AG20443 (cell line): ENCODE measurements around the gene BNIP3.

Source experiments
- DNase-seq: peaks from one replicate; pipeline ENCODE4 v3.0.0; 2012; ENCODE audit warnings: low spot score, mixed read lengths

Gene BNIP3, protein sequence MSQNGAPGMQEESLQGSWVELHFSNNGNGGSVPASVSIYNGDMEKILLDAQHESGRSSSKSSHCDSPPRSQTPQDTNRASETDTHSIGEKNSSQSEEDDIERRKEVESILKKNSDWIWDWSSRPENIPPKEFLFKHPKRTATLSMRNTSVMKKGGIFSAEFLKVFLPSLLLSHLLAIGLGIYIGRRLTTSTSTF

DNA sequence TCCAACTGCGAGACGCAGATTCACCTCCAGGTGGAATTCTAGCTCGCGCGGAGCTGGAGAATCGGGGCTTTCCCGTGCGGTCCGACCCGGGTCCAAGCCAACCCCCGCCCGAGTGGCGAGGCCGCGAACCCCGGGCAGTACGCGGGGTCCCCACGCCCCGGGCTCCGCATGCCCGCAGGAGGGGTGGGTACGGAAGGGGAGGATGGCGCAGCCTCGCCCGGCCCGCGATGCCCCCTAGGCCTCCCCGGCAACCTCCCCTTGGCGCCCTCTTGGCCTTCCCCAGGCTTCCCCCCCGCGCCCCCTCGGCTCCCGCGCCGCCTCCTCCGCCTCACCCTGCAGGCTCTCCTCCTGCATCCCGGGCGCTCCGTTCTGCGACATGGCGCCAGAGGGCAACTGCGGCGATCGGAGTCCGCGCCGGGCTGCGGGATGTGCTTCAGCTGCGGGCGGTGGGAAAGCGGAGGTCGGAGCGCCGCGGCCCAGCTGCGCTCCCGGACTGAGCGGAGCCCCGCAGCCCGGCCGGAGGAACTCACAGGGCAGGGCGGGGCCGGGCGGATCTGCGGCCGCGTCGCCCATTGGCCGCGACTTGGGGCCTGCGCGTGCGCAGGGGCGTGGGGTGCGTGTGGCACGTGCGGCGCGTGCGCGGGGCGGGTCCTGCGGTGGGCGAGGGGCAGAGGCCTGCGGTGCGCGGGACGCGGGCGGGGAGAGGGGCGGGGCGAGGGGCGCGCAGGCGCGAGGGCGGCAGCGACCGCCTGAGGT lies at the start of gene BNIP3:
TSS of gene BNIP3 (minus strand) at position 495 of the 756 bp plus-strand sequence. CDS start at position 378, 117 bp downstream.
- peak; percentile 100 for DNase-seq

DNA sequence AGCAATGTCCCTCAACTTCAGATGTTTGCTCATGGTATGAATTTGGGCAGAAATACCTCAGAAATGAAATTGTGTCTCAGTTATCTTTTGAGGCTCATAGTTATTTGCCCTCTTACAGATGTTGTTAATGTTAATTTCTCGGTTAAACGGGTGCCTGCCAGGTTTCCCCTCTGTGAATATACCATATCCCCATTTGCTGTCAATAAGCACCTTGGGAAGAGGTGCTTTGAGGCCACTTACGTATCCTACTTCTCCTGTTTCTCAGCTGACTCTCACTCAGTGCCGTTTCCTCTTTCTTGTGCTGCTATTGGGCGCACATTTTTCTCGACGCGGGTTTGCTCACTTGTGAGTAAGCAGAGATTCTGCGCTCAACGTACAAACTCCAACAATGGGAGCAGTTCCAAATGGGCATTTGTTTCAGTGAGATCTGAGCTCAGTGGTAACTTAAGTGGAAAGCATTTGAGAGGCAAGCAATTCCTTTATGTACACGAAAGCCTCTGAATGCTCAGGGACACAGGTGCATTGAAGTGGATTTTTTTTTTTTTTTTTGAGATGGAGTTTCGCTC lies 49.3 kb upstream of the BNIP3 start:
- DNase-seq, result no peak

DNA sequence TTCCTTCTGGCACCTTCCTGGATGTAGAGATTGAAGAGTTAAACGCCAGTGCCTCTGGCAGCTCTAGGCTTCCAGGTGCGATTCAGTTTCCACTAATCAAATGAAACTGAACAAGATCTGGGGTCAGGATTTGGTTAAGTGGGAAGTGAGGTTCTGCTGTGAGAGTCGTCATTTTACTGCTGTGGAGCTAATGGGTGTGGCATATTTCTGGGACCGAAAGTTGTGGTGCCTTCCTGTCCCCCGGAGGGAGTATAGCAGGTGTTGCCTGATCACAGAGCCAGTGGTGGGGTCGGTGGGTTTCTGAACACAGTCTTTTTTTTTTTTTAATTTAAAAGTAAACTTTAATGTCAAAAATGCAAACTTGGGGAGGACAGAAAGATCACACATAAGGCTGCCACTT lies 47.0 kb upstream of the BNIP3 start:
- no peak for DNase-seq

DNA sequence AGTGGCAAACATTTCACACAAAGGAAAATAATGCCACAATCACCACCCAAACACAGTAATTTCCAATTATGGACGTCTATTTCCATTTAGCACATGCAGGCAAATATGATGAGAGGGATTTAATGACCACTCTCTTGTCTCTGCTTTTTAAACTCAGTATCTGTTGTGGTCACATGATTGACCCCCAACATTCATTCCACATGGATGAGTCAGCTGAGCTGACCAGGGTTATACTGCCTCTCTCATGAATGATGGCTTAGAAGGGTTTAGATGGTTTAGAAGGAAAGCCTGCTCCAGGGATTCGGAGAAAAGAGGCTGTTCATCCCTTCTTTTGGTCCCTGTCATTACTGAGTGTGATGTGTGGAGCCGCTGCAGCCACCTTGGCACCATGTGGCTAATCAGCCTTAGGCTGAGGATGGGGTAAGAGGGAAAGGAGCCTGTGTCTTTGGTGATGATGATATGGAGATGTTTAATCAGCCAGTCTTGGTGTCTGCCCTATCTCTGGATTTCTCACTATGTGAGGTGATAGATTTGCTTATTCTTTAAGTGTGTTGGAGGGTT lies 45.8 kb upstream of the BNIP3 start:
- no peak for DNase-seq

DNA sequence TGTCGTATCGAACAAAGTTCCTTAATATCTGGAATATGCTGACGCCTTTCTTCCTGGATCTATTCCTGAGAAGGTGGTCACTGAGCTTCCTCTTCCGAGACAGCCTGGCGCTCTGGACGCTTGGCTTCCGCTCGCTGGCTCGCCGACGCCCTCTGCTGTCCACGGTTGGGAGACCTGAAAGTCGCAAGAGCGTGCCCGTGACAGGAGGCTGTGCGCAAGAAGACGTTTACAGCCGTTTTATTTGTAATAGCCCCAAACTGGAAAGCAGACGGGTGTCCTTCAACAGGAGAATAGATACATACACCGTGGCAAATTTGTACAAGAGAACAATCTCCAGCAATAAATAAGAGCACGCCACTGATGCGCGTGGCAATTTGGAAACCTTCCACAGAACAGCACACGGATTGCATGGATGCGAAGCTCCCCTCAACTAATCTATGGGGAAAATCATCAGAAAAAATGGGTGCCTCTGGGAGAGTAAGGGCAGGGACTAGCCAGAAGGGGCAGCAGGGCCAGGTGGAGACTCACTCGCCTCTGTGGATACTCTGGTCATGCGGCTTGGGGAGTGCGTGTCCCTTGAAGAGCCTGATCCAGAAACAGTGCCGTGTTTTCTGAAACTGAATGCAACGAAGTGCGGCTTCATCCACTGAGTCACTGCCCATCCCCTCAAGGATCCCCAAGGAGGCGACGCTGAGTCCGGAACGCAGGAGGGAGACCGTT lies 41.5 kb upstream of the BNIP3 start:
- peak; percentile 92 for DNase-seq

DNA sequence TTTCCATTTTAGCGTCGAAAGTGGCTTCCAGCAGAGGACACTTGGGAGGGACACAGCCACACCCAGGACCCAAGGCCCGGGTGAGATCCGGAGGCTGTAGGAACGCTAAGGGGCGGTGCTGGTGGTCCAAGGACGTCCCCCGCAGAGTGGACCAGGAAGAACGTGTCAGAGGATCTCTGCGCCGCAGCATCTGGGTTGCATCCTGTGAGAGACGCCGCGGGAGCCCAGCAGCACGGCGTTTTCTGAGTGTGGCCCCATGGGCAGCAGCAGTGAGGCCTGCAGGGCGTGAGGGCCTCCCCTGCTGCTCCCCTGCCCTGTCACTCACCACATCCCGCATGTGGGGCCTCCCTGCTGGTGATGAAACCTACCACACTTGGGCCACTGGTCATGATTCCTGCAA lies 40.5 kb upstream of the BNIP3 start:
- no peak for DNase-seq

DNA sequence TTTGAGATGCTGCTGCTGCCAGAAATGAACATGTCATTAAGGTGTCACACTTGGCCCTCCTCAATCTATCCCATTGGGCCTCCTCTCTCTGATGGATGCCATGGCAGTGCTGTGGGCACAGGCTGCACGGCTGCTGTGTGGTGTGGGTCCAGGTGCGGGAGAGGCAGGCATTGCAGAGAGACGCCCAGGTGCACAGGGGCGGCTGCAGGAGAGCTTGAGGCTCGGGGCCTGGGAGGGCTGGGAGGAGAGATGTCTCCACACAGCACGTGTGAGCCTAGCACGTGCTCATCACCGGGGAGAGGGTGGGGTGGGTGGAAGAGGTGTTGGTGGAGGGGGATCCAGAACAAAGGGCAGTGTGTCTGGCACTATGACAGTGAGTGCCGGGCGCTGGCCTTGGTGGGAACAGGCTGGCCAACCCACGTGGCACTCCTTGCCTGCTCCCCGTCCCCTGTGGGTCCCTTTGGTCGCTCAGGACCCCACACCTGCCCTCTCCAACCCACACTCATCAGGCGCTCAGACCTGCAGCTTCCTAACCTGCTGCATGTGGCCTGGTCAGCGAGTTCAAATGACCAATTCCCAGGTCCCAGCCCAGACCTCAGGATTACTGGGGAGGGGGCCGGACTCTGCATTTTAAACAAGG lies 39.9 kb upstream of the BNIP3 start:
- no peak for DNase-seq

DNA sequence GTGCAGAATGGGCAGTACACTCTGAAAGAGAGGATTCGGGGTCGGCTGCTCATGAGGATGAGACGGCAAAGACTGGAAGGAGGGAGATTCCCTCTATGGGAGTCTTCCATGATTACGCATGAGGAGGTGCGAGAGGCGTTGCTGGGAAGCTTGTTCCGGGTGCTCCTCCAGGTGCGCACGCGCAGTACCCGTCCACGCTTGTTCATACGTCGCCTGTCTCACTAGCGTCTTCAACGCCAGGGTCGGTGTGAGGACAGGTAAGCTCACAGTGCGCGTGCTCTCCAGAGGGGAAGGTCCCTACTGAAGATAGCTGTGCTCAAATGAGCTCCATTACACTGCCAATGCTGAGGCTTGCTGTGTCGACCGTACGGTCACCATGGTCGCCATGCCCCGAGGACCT lies 39.3 kb upstream of the BNIP3 start:
- DNase-seq, result no peak

DNA sequence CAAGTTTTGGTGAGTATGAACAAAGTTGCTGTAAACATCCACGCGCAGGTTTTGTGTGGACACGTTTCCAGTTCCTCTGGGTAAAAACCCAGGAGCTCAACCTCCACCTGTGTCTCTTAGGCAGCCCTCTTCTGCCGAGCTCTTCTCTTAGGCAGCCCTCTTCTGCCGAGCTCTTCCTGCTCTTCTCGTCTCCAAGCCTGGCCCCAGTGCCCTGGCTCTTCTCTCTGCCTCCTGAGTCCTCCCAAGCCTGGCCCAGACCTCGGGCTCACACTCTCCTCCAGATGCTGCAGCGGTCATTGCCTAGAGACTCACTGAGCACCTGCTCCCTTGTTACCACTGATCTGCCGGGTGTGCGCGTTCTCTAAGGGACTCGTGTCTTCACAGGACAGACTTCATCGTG lies 38.7 kb upstream of the BNIP3 start:
- DNase-seq, result no peak

DNA sequence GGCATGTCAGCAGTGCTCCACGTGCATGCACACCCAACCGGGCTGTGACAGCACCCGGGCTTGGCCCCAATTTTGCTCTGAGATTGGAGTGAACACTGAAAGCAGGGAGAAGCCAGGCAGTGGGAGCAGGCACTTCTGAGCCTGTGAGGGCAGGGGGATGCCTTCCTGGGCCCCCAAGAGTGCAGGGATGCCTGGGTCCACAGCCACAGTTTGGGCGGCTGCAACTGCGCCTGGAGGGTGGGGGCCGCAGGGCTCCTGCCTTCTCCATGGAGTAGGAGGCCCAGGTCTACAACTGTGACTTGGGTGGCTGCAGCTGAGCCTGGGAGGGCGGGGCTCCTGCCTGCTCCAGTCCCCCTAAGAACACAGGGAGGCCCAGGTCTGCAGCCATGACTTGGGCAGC lies 37.6 kb upstream of the BNIP3 start:
- no peak for DNase-seq

DNA sequence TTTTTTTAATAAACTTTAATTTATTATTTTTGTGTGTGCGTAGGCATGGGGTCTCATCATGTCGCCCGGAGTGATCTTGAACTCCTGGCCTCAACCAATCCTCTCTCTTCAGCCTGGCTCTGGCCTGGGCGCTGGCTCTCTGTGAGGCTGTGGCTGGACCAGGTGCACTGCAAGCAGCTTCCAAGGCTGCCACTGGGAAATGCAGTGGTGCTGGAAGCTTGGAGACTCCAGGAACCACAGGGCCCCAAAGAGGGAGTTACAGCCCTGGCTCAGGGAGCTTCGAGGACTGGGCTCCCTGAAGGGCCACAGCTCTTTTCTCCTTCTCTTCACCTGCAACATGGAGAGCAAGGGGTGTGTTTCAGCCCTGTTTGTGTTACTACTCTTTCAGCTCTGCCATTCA lies 36.7 kb upstream of the BNIP3 start:
- no peak for DNase-seq

DNA sequence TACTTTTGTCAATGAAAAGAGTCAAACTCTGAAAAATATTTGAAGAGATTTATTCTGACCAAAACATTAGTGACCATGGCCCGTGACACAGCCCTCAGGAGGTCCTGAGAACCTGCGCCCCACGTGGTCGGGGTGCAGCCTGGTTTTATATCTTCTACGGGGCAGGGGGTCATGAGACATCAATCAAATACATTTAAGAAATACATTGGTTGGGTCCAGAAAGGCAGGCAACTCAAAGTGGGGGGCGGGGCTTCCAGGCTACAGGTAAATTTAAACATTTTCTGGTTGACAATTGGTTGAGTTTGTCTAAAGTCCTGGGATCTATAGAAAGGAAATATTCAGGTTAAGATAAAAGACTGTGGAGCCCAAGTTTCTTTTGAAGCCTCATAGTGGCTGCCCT lies 34.8 kb upstream of the BNIP3 start:
- DNase-seq, result no peak

DNA sequence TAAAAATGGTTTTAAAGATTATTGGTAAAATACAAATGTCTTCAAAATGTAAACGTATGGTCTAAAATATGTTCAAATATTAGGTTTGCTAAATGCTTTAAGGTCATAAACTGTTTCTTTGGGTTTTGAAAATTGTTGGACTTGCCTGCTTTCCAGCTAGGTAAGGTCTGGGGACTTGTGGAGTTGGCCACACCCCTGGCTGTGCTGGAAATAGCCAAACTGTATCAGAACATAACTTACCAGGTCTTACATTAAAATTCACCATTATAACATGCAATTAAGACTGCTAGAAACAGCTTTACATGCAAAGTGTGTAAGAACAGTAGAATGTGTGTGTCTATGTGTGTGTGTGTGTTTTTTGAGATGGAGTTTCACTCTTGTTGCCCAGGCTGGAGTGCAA lies 29.7 kb upstream of the BNIP3 start:
- DNase-seq, result no peak

DNA sequence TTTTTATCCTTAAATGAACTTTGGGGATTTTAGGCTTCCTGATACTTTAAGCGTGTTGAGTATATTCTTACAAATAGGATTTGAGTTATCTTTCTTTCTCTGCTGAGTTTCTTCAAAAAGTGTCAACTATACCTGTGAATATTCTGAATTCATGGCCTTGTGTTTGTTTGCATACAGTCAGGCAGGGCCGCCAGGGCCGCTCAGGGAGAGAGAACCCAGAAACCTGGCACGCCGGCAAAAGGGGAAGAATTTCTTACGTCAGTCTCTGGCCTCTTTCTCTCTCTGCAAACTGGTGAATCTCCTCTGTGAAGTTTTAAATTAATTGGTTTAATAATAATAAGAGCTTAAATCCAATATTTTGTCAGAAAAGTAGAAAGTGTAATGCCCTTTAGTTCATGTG lies 29.3 kb upstream of the BNIP3 start:
- no peak for DNase-seq

DNA sequence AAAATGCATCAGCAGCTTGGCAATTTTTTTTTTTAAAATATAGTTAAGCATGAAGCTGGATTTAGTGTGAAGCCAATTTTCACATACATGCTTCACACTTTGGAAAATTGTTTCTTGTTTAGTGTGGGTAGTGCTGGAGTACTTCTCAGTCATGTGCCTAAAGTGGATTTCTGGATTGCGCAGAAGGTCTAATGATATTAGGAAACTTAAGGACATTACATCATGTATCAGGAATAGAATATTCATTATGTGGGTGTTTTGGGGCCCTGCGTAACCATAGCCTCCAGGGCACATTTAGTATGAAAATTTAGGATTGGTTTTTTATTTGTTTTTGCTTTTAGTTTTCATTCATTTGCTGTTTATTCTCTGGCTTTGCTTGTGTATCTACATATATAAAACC lies 28.8 kb upstream of the BNIP3 start:
- DNase-seq, result no peak

DNA sequence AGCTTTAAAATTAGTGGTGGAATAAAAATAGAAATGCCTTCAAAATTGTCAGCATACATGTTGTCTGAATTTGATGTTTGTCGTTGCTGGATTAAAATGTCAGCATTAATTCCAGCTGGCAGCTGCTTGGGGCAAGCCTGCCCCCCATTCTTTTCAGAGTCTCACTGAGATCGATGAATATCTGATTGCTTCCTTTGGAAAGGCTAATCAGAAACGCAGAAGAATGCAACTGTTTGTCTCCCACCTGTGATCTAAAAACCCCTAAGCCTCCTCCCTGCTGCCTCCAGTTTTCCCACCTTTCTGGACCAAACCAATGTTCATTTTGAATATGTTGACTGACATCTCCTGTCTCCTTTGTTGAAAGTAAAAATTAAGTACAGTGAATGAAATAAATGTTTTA lies 27.9 kb upstream of the BNIP3 start:
- no peak for DNase-seq

DNA sequence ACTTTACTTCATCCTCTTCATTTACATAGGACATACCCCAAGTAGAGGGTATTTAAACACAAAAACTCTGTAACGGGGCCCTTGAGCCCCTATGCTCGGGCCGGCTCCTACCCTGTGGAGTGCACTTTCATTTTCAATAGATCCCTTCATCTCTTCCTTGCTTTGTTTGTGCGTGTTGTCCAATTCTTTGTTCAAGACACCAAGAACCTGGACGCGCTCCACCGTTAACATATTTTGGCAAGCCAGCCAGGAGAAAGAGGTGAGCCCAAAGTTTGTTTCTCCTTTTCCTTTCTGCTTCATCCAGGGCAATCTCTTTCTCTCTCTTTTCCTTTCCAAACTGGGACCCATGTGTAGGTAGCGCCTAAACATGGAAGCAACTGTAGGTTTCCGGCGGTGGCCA lies 26.0 kb upstream of the BNIP3 start:
- no peak for DNase-seq

DNA sequence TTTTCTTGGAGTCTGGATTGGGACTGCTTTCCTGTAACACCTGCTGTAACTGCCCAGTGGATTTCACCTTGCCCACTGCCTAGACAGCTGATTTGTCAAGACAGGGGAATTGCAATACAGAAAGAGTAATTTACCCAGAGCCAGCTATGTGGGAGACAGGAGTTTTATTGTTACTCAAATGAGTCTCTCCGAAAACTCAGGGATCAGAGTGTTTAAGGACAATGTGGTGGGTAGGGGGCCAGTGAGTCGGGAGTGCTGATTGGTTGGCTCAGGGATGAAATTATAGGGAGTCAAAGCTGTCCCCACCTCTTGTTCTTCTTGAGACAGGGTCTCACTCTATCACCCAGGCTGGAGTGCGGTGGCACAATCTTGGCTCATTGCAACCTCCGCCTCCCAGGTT lies 25.2 kb upstream of the BNIP3 start:
- DNase-seq, result no peak

DNA sequence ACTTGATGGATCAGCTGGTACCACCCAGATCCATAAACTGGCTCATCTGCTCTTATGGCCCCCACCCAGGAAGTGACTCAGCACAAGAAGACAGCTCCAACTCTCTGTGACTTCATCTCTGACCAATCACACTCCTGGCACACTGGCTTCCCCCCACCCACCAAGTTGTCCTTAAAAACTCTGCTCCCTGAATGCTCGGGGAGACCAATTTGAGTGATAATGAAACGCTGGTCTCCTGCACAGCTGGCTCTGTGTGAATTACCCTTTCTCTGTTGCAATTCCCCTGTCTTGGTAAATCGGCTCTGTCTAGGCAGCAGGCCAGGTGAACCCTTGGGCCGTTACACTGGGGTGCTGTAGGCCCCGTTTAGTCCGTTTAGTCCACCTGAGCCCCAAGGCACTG lies 23.4 kb upstream of the BNIP3 start:
- no peak for DNase-seq

DNA sequence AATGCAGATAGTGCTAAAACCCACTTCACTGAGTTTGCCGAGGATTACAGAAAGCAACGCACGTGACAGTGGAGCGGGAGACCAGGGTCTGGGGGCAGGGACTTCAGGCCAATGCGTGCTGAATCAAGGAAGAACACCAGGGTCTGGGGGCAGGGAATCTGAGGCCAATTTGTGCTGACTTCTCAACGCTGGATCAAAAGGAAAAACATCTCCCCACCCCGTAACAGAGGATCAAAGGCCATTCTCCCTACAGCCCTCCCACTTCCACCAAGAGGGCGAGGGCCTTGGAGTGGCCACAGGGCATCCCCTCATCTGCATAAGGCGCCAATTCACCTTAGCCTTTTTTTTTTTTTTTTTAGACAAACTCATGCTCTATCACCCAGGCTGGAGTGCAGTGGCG lies 22.3 kb upstream of the BNIP3 start:
- DNase-seq, result no peak

DNA sequence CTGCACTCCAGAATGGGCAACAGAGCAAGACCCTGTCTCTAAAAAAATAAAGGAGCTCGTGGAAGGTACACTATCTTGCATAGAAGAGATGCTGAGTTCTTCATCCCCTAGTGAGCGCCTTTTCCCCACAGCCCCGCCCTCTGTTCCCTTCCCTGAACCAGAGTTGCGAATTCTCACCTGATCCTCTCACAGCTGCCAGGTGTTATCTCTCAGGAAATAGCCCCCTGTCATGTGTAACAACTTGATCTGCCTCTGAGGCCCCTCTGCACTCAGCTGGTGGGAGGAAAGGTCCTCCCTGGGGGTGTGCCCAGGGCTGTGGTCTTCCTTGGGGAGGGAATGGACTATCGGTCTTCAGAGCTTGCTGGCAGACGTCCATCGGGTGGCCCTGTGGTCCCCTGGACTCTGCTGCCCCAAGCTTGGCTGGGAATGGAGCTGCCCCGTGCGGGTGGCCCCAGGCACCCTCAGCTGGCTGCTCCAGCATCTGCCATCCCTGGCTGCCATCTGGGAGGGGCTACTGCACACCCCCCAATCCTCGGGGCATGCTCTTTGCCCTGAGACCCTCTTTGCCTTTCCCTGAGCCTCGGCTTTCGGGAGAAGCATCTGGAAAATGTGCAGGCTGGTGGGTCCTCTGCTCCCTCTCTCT lies 21.7 kb upstream of the BNIP3 start:
- no peak for DNase-seq

DNA sequence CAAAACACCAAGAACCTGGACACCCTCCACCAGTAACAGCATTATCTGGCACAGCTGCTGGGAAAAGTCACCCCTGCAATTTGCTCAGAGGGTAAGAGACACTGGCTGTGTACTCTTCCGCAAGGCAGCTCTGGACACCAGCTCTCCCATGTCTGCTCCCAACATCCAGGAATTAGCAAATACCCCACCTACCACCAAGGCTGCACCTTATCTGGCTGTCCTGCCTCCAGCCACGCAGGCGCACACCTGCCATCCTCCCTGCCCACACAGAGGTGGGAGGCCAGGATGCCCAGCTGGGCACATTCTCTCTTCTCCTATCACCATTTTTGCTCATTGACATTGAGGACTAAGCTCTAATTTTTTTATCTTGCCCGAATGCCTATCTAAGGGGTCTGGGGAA lies 20.3 kb upstream of the BNIP3 start:
- DNase-seq, result no peak
